Upper lobe of left lung (tissue), 4 donors: ENCODE data around the gene CCDC148.

Experiments used
- POLR2A ChIP-seq, 4 donors: fragments of 450-650 bp; IDR thresholded peaks; one replicate each; pipeline ENCODE4 v1.5.1; 2016 to 2017; ENCODE audit warnings: antibody characterized with exemption in 4 of 4, mild to moderate bottlenecking in 2 of 4
- TF ChIP-seq, protein P1 (sequence below), 6 experiments: fragments of 450-650 bp in 4 of 6; fragments of 200-600 bp in 2 of 6; sonication (generic) in 2 of 6; IDR thresholded peaks; one replicate each; pipeline ENCODE4 v1.5.1; 2016 to 2019; ENCODE audit warnings: antibody characterized with exemption in 6 of 6

GRCh38 chr2:158487419-158487818, 30.9 kb upstream of the CCDC148 start:
- no peak for TF ChIP-seq POLR2A (IDR thresholded peaks at IDR 0.05)
- TF ChIP-seq, protein P1, sequence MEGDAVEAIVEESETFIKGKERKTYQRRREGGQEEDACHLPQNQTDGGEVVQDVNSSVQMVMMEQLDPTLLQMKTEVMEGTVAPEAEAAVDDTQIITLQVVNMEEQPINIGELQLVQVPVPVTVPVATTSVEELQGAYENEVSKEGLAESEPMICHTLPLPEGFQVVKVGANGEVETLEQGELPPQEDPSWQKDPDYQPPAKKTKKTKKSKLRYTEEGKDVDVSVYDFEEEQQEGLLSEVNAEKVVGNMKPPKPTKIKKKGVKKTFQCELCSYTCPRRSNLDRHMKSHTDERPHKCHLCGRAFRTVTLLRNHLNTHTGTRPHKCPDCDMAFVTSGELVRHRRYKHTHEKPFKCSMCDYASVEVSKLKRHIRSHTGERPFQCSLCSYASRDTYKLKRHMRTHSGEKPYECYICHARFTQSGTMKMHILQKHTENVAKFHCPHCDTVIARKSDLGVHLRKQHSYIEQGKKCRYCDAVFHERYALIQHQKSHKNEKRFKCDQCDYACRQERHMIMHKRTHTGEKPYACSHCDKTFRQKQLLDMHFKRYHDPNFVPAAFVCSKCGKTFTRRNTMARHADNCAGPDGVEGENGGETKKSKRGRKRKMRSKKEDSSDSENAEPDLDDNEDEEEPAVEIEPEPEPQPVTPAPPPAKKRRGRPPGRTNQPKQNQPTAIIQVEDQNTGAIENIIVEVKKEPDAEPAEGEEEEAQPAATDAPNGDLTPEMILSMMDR (IDR thresholded peaks at IDR 0.05) = no peak
